Measurements from ENCODE around the gene SUPT5H.

- TF ChIP-seq GATA2 (IDR thresholded peaks at IDR 0.05; ENCODE audit: low read depth, low read length), result no peak
- no peak for TF ChIP-seq GATA3 (IDR thresholded peaks at IDR 0.05; ENCODE audit: low read depth, low read length)
These were observed 43.6 kb upstream of the SUPT5H start for GRCh38 chr19:39401549-39402345.

All from SH-SY5Y (cell line).